GM12801 (cell line): Measurements from ENCODE around the gene SIRT3.

Experiments
- TF ChIP-seq, protein P1 (sequence below): IDR thresholded peaks from one replicate; pipeline ENCODE4 v1.5.1; 2011; ENCODE audit warnings: control low read depth; ENCODE audit not compliant: insufficient read length; ENCODE audit errors: extremely low read depth

Gene SIRT3

DNA sequence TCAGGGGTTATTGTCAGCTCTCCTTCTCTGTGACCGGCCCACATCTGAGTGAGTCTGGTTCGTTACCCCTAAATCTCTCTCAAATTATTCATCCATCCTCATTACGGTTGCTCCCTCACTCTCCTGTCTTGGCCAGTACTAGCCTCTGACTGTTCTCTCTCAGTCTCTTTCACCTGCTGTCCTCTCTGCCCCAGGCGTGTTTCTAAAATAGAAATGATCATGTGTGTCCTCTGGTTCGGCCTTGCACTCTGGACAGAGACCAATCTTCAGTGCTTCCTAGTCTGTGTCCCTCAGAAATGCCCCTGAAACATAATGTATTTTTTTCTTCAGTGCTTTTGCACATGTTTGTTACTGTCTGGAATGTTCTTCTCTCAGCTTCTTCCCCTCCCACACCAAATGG is 5.5 kb upstream of the SIRT3 start:
- TF ChIP-seq, protein P1, sequence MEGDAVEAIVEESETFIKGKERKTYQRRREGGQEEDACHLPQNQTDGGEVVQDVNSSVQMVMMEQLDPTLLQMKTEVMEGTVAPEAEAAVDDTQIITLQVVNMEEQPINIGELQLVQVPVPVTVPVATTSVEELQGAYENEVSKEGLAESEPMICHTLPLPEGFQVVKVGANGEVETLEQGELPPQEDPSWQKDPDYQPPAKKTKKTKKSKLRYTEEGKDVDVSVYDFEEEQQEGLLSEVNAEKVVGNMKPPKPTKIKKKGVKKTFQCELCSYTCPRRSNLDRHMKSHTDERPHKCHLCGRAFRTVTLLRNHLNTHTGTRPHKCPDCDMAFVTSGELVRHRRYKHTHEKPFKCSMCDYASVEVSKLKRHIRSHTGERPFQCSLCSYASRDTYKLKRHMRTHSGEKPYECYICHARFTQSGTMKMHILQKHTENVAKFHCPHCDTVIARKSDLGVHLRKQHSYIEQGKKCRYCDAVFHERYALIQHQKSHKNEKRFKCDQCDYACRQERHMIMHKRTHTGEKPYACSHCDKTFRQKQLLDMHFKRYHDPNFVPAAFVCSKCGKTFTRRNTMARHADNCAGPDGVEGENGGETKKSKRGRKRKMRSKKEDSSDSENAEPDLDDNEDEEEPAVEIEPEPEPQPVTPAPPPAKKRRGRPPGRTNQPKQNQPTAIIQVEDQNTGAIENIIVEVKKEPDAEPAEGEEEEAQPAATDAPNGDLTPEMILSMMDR, result no peak

DNA sequence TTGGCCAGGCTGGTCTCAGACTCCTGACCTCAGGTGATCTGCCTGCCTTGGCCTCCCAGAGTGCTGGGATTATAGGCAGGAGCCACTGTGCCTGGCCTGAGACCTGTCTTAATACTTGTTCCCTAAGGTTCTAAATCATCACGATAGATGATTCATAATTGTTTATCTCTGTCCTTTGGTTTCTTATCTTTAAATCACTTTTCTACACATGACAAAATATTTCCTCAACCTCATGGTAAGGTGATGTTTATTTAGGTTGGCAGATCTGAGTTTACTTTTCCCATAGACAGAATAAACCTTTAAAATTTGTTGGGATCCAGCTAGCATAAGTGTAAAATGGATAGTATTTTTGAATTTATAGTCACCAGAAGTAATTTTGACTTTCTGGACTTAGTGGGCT is 4.2 kb upstream of the SIRT3 start:
- TF ChIP-seq, protein P1, result no peak

DNA sequence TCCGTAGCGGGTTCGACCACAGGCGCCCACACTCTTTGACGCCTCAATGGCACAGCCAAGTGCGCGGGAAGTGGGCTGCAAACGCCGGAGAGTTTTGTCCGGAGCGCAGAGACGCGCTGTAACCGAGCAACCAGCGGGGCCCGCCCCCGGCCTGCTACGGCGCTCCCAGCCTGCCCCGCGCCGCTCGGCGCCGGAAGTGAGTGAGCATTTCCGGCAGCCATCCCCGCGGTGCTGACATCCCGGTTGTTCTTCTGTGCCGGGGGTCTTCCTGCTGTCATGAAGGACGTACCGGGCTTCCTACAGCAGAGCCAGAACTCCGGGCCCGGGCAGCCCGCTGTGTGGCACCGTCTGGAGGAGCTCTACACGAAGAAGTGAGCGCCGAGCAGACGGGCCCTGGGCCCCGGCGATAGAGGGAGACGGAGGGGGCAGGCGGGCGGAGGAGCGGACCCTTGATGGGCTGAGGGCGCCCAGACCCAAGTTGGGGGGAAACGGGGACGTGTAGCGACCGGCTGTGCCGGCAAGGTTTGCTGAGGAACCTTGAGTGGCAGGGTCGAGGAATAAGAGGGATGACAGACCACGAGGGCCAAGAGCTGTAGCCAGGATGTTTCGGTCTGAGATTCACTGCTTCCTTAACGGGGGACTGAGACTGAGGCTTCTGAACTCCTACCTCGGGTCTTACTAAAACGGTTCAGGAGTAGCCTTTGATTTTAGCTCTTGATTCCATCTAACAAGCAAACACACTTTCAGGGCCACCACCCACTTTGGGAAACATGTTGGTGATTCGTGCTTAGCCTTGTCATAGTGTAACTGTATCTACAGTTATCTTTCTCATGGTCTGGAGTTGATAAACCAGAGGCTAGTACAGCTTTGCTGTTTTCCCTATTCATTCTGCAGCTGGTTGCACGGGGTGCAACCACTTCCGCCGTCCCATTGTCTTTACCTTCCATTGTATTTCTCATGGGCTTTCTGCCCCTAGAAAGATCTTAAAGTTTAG is 929 bp upstream of the SIRT3 start, which contains the start of gene PSMD13:
Gene PSMD13 (plus strand): TSS at position 203 of the 994 bp plus-strand sequence. CDS start 74 bp downstream, at position 277.
- TF ChIP-seq, protein P1, result no peak

DNA sequence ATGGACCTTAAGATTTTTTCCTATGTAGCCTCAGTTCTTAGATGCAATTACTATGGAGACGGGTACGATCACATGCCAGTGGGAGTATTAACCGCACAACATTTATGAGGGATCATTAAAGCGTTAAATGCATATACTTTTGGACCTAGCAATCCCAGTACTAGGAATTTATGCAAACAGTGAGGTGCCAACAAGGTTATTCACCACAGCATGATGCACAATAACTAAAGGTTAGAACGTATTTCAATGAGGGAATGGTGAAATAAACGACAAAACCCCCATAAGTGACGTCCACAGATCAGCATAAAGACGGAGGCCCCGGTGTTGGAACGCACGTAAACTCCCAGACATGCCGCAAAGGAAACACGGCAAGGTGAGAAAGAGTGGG is 539 bp downstream of the SIRT3 start:
- TF ChIP-seq, protein P1, result no peak

DNA sequence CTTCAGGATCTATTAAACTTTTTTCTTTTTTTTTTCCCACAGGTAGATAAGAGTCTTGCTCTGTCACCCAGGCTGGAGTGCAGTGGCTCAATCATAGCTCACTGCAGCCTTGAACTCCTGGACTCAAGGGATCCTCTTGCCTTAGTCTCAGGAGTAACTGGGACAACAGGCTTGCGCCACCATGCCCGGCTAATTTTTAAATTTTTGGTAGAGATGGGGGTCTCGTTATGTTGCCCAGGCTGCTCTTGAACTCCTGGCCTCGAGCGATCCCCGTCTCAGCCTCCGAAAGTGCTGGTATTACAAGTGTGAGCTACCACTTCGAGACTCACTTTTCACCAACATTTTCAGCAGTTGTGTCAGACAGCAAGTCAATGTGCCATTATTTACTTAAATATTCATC is 962 bp downstream of the SIRT3 start:
- TF ChIP-seq, protein P1, result no peak

DNA sequence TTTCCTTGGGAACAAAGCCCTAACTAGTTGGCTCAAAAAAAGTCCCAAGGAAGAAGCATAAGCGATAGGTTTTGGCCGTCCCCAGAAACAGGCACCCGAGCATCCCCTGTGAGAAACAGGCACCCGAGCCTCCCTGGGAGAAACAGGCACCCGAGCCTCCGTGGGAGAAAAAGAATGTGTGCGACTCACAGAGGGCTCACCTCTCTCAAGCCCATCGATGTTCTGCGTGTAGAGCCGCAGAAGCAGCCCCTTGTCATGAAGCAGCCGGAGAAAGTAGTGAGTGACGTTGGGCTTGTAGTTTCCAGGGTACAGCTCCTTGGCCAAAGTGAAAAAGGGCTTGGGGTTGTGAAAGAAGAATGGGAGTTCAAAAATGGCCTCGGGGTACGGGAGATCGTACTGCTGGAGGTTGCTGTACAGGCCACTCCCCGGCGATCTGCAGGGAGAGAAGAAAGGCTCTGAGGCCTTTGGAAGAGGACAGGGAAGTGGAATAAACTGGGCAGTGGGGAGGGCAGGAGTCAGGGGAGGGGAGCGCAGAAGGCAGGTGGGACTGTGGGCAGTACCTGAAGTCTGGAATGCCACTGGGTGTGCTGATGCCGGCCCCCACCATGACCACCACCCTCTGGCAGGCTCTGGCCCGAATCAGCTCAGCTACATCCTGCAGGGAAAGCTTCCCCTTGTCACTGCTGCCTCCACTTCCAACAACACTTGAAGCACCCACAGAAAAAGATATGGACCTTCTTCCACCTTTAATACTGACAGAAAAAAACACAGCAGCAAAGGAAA is 3.2 kb downstream of the SIRT3 start:
- TF ChIP-seq, protein P1, result no peak

DNA sequence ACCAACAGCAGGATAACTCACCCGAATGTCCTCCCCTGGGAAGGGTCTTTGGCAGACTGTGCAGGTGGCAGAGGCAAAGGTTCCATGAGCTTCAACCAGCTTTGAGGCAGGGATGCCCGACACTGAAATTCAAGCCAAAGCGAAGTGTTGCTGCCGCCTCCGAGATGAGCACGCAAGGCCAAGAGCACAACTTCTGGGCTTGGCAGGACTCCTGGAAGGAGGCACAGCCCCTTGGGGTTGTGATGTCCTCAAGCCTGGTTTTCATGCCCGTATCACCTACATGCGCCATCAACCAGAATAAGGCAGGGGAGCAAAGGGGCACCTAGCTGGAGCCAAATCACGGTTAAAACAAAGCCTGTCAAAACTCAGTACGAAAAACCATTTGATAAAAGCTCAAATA is 5.7 kb downstream of the SIRT3 start:
- TF ChIP-seq, protein P1, result no peak
